ENCODE results near the gene PELI3. TPM values are rescaled to one million over a fixed set of nuclear protein-coding genes. Genes with fewer than 3 reads are reported as not detected.
A peak's percentile ranks its signal among the peaks of the same experiment; 100 is the strongest.

Gene PELI3, protein sequence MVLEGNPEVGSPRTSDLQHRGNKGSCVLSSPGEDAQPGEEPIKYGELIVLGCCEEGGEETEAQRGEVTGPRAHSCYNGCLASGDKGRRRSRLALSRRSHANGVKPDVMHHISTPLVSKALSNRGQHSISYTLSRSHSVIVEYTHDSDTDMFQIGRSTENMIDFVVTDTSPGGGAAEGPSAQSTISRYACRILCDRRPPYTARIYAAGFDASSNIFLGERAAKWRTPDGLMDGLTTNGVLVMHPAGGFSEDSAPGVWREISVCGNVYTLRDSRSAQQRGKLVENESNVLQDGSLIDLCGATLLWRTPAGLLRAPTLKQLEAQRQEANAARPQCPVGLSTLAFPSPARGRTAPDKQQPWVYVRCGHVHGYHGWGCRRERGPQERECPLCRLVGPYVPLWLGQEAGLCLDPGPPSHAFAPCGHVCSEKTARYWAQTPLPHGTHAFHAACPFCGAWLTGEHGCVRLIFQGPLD
- total RNA-seq = 10 to 100 TPM; 13.8 to 35.0 (median 24.0) TPM

DNA sequence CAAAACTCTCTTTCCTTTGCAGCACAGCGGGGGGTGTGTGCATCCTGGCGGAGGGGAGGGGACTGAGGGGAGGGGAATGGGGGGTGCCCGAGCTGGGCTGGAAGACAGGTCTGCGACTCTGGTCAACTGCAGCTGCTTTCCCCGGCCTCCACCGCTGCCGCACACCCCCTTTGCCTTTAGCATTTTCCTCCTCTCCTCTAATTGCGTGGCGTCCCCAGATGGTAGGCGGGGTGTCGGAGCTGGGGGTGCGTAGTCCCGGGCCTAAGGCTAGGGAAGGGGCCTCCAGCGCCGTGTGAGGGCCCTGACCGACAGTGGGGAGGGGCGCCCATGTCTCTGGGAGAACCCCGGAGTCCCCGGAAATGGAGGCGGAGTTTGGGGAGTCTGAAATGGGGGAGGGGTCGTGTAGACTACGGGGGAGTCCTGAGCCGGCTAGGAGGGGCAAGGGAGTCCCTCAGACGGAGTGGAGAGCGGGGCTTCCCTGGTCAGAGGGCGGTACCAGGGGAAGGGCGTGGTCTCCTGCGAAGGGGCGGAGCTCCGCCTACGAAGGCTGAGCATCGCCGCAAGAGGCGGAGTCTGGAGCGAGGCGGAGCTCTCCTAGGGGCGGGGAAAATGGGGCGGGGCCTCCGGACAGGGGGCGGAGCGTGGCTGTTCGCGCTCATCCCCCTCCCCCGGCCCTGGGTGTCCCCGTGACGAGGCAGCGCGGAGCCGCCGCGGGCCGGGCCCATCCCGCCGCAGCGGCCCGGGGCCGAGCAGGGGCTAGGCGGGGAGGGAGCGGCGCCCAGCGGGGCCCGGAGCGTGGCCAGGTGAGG, at the start of gene PELI3:
TSS of gene PELI3 (plus strand) at position 681 of the 809 bp plus-strand sequence. CDS start 1,224 bp downstream, outside the sequence.
- intact Hi-C loops (cut with DNase I; ENCODE audit: low total_unique reads) = no loop called here
- Histone ChIP-seq H3K27me3 (no peaks in the 10 kb centered on the region), H3K4me3 (peak within 1 kb of the TSS; percentile 72 to 75), H3K27ac (peak within 1 kb of the TSS; percentile 63 to 85), H3K36me3 (no peaks in the 10 kb centered on the region), H3K4me1 (peaks cover 0 to 6% of the 10 kb centered on the region in 2 donors), H3K9me3 (no peaks in the 10 kb centered on the region)
- peak; percentile 96 to 97 for DNase-seq
- peak; percentile 24 to 64 for TF ChIP-seq POLR2A (IDR thresholded peaks at IDR 0.05)
- TF ChIP-seq, protein P1, sequence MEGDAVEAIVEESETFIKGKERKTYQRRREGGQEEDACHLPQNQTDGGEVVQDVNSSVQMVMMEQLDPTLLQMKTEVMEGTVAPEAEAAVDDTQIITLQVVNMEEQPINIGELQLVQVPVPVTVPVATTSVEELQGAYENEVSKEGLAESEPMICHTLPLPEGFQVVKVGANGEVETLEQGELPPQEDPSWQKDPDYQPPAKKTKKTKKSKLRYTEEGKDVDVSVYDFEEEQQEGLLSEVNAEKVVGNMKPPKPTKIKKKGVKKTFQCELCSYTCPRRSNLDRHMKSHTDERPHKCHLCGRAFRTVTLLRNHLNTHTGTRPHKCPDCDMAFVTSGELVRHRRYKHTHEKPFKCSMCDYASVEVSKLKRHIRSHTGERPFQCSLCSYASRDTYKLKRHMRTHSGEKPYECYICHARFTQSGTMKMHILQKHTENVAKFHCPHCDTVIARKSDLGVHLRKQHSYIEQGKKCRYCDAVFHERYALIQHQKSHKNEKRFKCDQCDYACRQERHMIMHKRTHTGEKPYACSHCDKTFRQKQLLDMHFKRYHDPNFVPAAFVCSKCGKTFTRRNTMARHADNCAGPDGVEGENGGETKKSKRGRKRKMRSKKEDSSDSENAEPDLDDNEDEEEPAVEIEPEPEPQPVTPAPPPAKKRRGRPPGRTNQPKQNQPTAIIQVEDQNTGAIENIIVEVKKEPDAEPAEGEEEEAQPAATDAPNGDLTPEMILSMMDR (IDR thresholded peaks at IDR 0.05) = no peak

DNA sequence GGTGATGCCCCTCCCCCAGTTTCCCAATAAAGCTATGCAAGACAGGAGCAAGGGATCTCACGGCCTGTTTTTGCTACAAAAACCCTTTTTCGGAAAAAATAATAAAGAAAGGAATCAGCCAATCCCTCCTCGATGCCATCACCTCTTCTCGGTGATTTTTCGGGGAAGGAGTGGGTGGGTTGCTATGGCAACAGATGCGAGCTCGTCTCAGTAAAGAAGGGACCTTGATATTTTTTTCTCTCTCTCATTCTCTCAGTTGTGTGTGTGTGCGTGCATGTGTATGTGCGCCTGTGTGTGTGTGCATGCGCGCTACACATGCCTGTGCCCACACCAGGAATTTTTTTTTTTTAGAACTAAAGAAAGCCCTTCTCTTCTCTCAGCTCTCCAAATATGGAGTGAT, 49.7 kb upstream of the PELI3 start:
- Histone ChIP-seq H3K9me3 (no peaks in the 10 kb centered on the region), H3K4me1 (peaks cover 0 to 14% of the 10 kb centered on the region in 2 donors), H3K36me3 (no peaks in the 10 kb centered on the region), H3K4me3 (no peak overlapping the region), H3K27me3 (no peaks in the 10 kb centered on the region), H3K27ac (no peak overlapping the region)
- no peak for TF ChIP-seq POLR2A (IDR thresholded peaks at IDR 0.05)
- TF ChIP-seq, protein P1 (IDR thresholded peaks at IDR 0.05) = no peak
- no peak for DNase-seq
- intact Hi-C loops (cut with DNase I; ENCODE audit: low total_unique reads) = loop anchor here (10.0 kb wide), 1 partner anchor 268 kb away; no protein-coding TSS in a partner anchor

DNA sequence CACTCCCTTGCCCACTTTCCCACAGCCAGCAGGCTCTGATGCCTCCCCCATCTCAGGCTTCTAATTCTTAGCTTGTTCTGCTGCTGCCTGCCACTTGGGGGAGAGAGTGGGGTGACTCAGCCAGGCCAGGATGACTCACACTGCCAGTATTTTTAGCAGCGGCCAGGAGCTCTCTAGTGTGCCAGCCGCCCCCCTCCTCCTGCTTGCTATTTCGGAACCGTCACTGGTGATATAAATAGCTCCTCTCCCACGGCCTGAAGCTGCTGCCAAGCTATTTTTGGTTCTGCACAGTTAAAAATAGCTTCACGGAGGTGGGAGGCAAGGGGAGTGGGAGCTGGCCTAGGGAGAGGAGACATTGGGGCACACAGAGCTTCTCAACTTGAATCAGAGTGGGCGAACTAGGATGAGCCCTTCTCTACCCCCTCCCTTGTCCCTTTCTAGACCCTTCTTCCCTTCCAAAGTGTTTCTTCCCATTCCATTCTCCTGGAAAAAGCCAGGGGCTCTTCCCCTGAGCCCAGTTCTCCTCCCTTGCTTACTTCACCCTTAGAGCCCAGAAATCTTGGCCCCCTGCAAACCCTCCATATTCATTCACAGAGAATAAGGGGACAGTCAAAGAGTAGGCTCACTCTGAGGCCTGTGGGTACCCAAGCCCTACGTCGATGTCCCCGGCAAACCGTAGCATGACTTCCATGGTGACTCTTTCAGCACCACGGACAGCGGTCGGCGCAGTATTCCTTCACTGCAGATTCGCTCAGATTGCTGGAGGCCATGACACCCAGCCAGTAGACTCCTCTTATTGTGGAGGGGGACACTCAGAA, 48.3 kb upstream of the PELI3 start:
- Histone ChIP-seq H3K36me3 (no peaks in the 10 kb centered on the region), H3K9me3 (no peaks in the 10 kb centered on the region), H3K4me3 (no peak overlapping the region), H3K4me1 (peaks cover 0 to 14% of the 10 kb centered on the region in 2 donors), H3K27me3 (no peaks in the 10 kb centered on the region), H3K27ac (peak overlapping the region; percentile 75 to 90)
- intact Hi-C loops (cut with DNase I; ENCODE audit: low total_unique reads) = loop anchor here (10.0 kb wide), 1 partner anchor 266 kb away; no protein-coding TSS in a partner anchor
- peak; percentile 85 to 93 for DNase-seq
- TF ChIP-seq POLR2A (IDR thresholded peaks at IDR 0.05) = no peak
- TF ChIP-seq, protein P1 (IDR thresholded peaks at IDR 0.05) = peak; percentile 42 to 62 (median 54)

DNA sequence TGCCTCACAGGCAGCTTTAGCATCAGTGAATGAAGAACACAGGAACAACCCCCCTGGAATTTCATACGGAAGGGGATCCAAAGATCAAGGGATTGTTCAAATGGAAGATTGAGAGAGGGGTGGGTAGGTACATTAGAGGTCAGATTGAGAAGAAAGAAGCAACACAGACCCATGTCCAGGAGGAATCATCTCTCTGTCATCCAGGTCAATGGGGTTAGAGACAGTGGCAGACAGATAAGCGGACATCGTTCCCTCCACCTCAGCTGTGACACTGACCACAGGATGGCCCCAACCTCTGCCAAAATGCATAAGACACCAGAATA, 47.8 kb upstream of the PELI3 start:
- Histone ChIP-seq H3K27ac (peak overlapping the region in 1 of 2 donors; percentile 90), H3K36me3 (no peaks in the 10 kb centered on the region), H3K9me3 (no peaks in the 10 kb centered on the region), H3K4me1 (peaks cover 0 to 14% of the 10 kb centered on the region in 2 donors), H3K4me3 (no peak overlapping the region), H3K27me3 (no peaks in the 10 kb centered on the region)
- intact Hi-C loops (cut with DNase I; ENCODE audit: low total_unique reads) = loop anchor here (10.0 kb wide), 1 partner anchor 266 kb away; no protein-coding TSS in a partner anchor
- no peak for DNase-seq
- no peak for TF ChIP-seq POLR2A (IDR thresholded peaks at IDR 0.05)
- TF ChIP-seq, protein P1 (IDR thresholded peaks at IDR 0.05) = no peak

All from uterus (tissue), 4 donors.